HCT116 (cell line): Measurements from ENCODE around the gene MED27. TPM values are rescaled to one million over a fixed set of nuclear protein-coding genes. Genes with fewer than 3 reads are reported as not detected.

Source experiments
- ATAC-seq: fragments of 200-7000 bp; cut with Tn5 transposase; 2 replicates; pipeline ENCODE4 v1.9.1; 2020; ENCODE audit warnings: mild to moderate bottlenecking, moderate library complexity
- BruUV-seq: library from RNA; stranded (reverse); fragments of 400-500 nt; replicated peaks from 2 replicates; lab custom pipeline; 2021; lab: Mats Ljungman, UMichigan
- CTCF ChIA-PET: fragments of 300-600 bp; sonication (Branson Sonifier 250); formaldehyde crosslinking; loops from one replicate; lab custom pipeline; 2021; ENCODE audit warnings: antibody characterized with exemption; lab: Charles Lee
- POLR2A ChIA-PET: fragments of 300-600, 350-600 bp; sonication (Branson Sonifier 250); formaldehyde crosslinking; loops from one replicate; lab custom pipeline; 2021; ENCODE audit warnings: antibody characterized with exemption; lab: Charles Lee
- RAD21 ChIA-PET, 2 experiments: fragments of 300-600 bp; sonication (Branson Sonifier 250); formaldehyde crosslinking; loops; one replicate each; lab custom pipeline; 2023; ENCODE audit warnings: low total read pairs in 2 of 2; ENCODE audit not compliant: uncharacterized antibody in 2 of 2, unreplicated experiment in 2 of 2, low non-redundant PET in 1 of 2; lab: Charles Lee
- DNase-seq: peaks from one replicate; pipeline ENCODE4 v3.0.0-alpha.2; 2010; ENCODE audit warnings: low read depth, low spot score
- H2AFZ ChIP-seq: fragments of 200-600 bp; shearing (Covaris generic), sonication (generic); 2 replicates; pipeline ENCODE4 v1.6.1; 2017; ENCODE audit warnings: low read depth, mixed run types, mixed read lengths, antibody characterized with exemption, low read length; ENCODE audit not compliant: poor library complexity, severe bottlenecking
- H3K27ac ChIP-seq: 2 replicates; pipeline ENCODE4 v1.5.1; 2012; ENCODE audit warnings: low read depth, low read length
- H3K27me3 ChIP-seq: fragments of 200-600 bp; sonication (generic); 2 replicates; pipeline ENCODE4 v1.6.1; 2016; ENCODE audit warnings: mixed run types, low read length, mixed read lengths; ENCODE audit not compliant: insufficient read depth
- H3K36me3 ChIP-seq, 2 experiments: fragments of 200-500 bp in 1 of 2; fragments of 200-600 bp in 1 of 2; sonication (Bioruptor generic) in 1 of 2; sonication (generic) in 1 of 2; 2 replicates each; pipeline versions ENCODE4 v1.5.1 to v1.6.1; 2014 to 2016; ENCODE audit warnings: low read length in 2 of 2, inconsistent platforms in 1 of 2, mixed read lengths in 1 of 2, mixed run types in 1 of 2; ENCODE audit not compliant: insufficient read depth in 2 of 2, control insufficient read depth in 1 of 2
- H3K4me1 ChIP-seq, 2 experiments: fragments of 200-600 bp in 1 of 2; sonication (generic) in 1 of 2; 2 replicates each; pipeline versions ENCODE4 v1.5.1 to v1.6.1; 2012 to 2017; ENCODE audit warnings: low read length in 2 of 2, inconsistent platforms in 1 of 2, mild to moderate bottlenecking in 1 of 2, mixed read lengths in 1 of 2, mixed run types in 1 of 2, moderate library complexity in 1 of 2; ENCODE audit not compliant: insufficient read depth in 2 of 2, control insufficient read depth in 1 of 2
- H3K4me2 ChIP-seq: fragments of 200-600 bp; sonication (generic); 2 replicates; pipeline ENCODE4 v1.6.1; 2017; ENCODE audit warnings: mixed run types, low read length, mixed read lengths
- H3K4me3 ChIP-seq, 2 experiments: fragments of 200-600 bp in 1 of 2; sonication (generic) in 1 of 2; replicated peaks in 1 of 2; 2 replicates each; pipeline ENCODE4 v1.5.1; 2011 to 2016; ENCODE audit warnings: low read length in 2 of 2, control low read depth in 1 of 2, low read depth in 1 of 2, mild to moderate bottlenecking in 1 of 2, mixed read lengths in 1 of 2, mixed run types in 1 of 2
- H3K79me2 ChIP-seq: fragments of 200-600 bp; sonication (generic); 2 replicates; pipeline ENCODE4 v1.6.1; 2017; ENCODE audit warnings: mild to moderate bottlenecking, mixed run types, low read length, moderate library complexity, mixed read lengths; ENCODE audit not compliant: insufficient read depth
- H3K9ac ChIP-seq: fragments of 200-600 bp; sonication (generic); 2 replicates; pipeline ENCODE4 v1.6.1; 2016; ENCODE audit warnings: low read length, mixed read lengths
- H3K9me2 ChIP-seq: fragments of 200-600 bp; sonication (generic), shearing (Covaris generic); 2 replicates; pipeline ENCODE4 v1.6.1; 2017; ENCODE audit warnings: mixed run types, mild to moderate bottlenecking, moderate library complexity; ENCODE audit not compliant: insufficient read depth
- H3K9me3 ChIP-seq, 2 experiments: fragments of 200-500 bp in 1 of 2; fragments of 200-600 bp in 1 of 2; sonication (Bioruptor generic) in 1 of 2; sonication (generic) in 1 of 2; 2 replicates each; pipeline ENCODE4 v1.6.1; 2014 to 2017; ENCODE audit warnings: low read length in 2 of 2, mixed read lengths in 2 of 2, inconsistent platforms in 1 of 2, low read depth in 1 of 2, mild to moderate bottlenecking in 1 of 2, mixed run types in 1 of 2, moderate library complexity in 1 of 2; ENCODE audit not compliant: control insufficient read depth in 1 of 2, insufficient read depth in 1 of 2
- H4K20me1 ChIP-seq: fragments of 200-600 bp; sonication (generic), shearing (Covaris generic); 2 replicates; pipeline ENCODE4 v1.6.1; 2017; ENCODE audit warnings: mixed run types, mild to moderate bottlenecking, moderate library complexity; ENCODE audit not compliant: insufficient read depth
- CEBPB ChIP-seq: IDR thresholded peaks from 2 replicates; pipeline ENCODE4 v1.6.1; 2012; ENCODE audit warnings: low read depth
- ELF1 ChIP-seq: IDR thresholded peaks from 2 replicates; pipeline ENCODE4 v1.6.1; 2012; ENCODE audit warnings: low read depth, borderline replicate concordance
- JUND ChIP-seq: IDR thresholded peaks from 2 replicates; pipeline ENCODE4 v1.6.1; 2012
- SRF ChIP-seq: IDR thresholded peaks from 2 replicates; pipeline ENCODE4 v1.6.1; 2012; ENCODE audit warnings: low read depth
- TCF7L2 ChIP-seq: IDR thresholded peaks from 2 replicates; pipeline ENCODE4 v1.7.0; 2011; ENCODE audit warnings: borderline replicate concordance, inconsistent platforms; ENCODE audit not compliant: insufficient read depth, insufficient read length; ENCODE audit errors: extremely low read depth
- intact Hi-C: fragments of 100-400 bp; cut with micrococcal nuclease; formaldehyde crosslinking; loops from 2 replicates; pipeline ENCODE4 v1.10.0; 2022
- total RNA-seq: library from RNA; stranded (reverse); gene quantifications from one replicate; pipeline ENCODE4 v1.2.1, GENCODE V29; 2021; ENCODE audit not compliant: unreplicated experiment
- TF ChIP-seq, protein P1 (sequence below): IDR thresholded peaks from 2 replicates; pipeline ENCODE4 v1.6.1; 2011; ENCODE audit warnings: mild to moderate bottlenecking, low read length, moderate library complexity; ENCODE audit not compliant: insufficient replicate concordance; ENCODE audit errors: extremely low read depth
- TF ChIP-seq, protein P2 (sequence below), 3 experiments: fragments of 200-600 bp in 1 of 3; sonication (generic) in 1 of 3; IDR thresholded peaks in 2 of 3; conservative IDR thresholded peaks in 1 of 3; 2 replicates each; pipeline ENCODE4 v1.5.1; 2012 to 2017; ENCODE audit warnings: low read depth in 2 of 3, low read length in 2 of 3, antibody characterized with exemption in 1 of 3, borderline replicate concordance in 1 of 3, control low read depth in 1 of 3, mild to moderate bottlenecking in 1 of 3, mixed read lengths in 1 of 3, mixed run types in 1 of 3, moderate library complexity in 1 of 3; ENCODE audit not compliant: insufficient read depth in 1 of 3

Gene MED27
- total RNA-seq, 1 experiment from 2014 or later, result 26.9 TPM

DNA sequence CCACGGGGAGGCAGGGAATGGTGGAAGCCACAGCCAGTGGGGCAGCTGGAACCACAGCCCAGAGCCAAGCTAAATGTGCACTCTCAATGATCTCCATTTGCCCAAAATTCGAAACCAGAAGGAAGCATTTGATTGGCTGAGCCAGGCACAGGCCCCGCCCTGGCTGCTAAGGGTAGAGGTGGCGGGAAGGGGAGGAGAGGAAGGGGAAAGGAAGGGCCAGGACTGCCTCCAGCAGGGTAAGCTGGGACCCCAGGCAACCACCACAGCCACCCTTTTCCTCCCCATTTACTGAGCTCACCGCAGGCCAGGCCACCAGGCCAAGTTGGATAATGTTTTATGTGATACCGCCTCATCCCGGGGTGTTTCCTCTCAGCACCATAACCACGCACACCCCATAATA, 239.4 kb downstream of the MED27 start (continued):
- TF ChIP-seq, protein P1, sequence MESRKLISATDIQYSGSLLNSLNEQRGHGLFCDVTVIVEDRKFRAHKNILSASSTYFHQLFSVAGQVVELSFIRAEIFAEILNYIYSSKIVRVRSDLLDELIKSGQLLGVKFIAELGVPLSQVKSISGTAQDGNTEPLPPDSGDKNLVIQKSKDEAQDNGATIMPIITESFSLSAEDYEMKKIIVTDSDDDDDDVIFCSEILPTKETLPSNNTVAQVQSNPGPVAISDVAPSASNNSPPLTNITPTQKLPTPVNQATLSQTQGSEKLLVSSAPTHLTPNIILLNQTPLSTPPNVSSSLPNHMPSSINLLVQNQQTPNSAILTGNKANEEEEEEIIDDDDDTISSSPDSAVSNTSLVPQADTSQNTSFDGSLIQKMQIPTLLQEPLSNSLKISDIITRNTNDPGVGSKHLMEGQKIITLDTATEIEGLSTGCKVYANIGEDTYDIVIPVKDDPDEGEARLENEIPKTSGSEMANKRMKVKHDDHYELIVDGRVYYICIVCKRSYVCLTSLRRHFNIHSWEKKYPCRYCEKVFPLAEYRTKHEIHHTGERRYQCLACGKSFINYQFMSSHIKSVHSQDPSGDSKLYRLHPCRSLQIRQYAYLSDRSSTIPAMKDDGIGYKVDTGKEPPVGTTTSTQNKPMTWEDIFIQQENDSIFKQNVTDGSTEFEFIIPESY, result no peak
- TF ChIP-seq CEBPB, result no peak

DNA sequence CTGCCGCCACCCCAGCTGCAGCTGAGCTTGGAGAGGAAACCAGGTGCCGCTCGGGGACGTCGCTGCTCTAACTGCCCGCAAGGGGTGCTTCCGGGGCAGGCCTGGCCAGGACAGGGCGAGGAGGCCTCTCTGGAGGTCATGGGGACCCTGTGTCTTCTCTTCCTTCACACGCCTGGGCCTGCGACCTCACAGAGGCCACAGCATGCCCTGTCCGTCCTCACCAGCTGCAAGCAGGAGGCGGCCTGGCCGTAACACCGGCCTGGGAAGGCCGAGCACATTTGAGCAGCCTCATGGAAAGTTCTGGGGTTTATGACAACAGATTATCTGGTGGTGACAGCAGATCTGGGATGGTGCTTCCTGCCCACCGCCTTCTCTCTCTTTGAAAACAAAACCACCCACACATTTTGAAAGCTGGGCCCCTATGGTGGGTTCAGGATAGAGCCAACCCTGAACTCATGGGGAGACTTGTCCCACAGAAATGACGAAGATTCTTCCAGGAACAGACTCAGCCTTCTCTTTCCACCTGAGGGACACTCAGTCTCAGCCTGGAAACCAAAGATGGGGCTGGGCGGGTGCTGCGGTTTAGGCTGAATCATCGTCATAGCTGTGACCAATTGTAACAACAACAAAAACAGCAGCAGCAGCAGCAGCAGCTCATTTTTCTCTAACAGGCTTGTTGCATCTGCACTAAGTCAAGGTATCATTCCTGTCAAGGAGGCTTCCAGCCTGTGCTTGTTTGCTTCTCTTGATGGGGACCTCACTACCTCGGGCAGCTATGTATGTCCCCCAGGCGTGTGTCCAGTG, 240.2 kb downstream of the MED27 start:
- H3K4me3 ChIP-seq, result no peak overlapping the region
- H2AFZ ChIP-seq, result no peak overlapping the region
- no peak for TF ChIP-seq ELF1
- TF ChIP-seq SRF, result no peak
- 0 out of 2 replicates have a peak, but pooled peaks have one; percentile 32 for TF ChIP-seq JUND
- no peak for TF ChIP-seq TCF7L2
- TF ChIP-seq, protein P2, sequence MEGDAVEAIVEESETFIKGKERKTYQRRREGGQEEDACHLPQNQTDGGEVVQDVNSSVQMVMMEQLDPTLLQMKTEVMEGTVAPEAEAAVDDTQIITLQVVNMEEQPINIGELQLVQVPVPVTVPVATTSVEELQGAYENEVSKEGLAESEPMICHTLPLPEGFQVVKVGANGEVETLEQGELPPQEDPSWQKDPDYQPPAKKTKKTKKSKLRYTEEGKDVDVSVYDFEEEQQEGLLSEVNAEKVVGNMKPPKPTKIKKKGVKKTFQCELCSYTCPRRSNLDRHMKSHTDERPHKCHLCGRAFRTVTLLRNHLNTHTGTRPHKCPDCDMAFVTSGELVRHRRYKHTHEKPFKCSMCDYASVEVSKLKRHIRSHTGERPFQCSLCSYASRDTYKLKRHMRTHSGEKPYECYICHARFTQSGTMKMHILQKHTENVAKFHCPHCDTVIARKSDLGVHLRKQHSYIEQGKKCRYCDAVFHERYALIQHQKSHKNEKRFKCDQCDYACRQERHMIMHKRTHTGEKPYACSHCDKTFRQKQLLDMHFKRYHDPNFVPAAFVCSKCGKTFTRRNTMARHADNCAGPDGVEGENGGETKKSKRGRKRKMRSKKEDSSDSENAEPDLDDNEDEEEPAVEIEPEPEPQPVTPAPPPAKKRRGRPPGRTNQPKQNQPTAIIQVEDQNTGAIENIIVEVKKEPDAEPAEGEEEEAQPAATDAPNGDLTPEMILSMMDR (IDR thresholded peaks at IDR 0.05 in 2 of 3, conservative IDR thresholded peaks at IDR 0.05 in 1 of 3; ENCODE audit: borderline replicate concordance in 1 of 3, insufficient read depth in 1 of 3, low read depth in 2 of 3, low read length in 2 of 3), result peak in 1 of 3 experiments; percentile 27; a peak in 2 of 6 replicates
- no peak overlapping the region for H3K27ac ChIP-seq
- H3K27me3 ChIP-seq, result no peaks in the 10 kb centered on the region
- DNase-seq (peak; percentile 33), ATAC-seq (peak; percentile 57)
- ChIA-PET CTCF (interaction anchor here (1.4 to 1.6 kb wide), 2 partner anchors 396 to 413 kb away, joined by 3 read pairs; no protein-coding TSS in a partner anchor), POLR2A (no interaction called here), RAD21 (no interaction called here)
- H3K9me3 ChIP-seq, result no peaks in the 10 kb centered on the region
- H3K4me2 ChIP-seq, result peak overlapping the region; percentile 29
- intact Hi-C loops, result no loop called here
- no peaks in the 10 kb centered on the region for H3K9me2 ChIP-seq
- no peaks in the 10 kb centered on the region for H3K79me2 ChIP-seq
- H3K4me1 ChIP-seq, result peaks cover 4 to 10% of the 10 kb centered on the region in 2 experiments; a peak in 3 of 4 replicates
- BruUV-seq, result no TSS peak
- H3K9ac ChIP-seq, result no peak overlapping the region
- H3K36me3 ChIP-seq, result no peaks in the 10 kb centered on the region
- no peaks in the 10 kb centered on the region for H4K20me1 ChIP-seq
